Ovary (tissue), 9 donors: ENCODE results near the gene TRIM33. TPM values are rescaled to one million over a fixed set of nuclear protein-coding genes. Genes with fewer than 3 reads are reported as not detected.

Experiments used
- DNase-seq, 5 donors: peaks; one replicate each; pipeline ENCODE4 v3.0.0-alpha.2; 2019 to 2020
- H3K27ac ChIP-seq, 2 donors: fragments of 200-600 bp; one replicate each; pipeline versions ENCODE4 v1.5.1 to v1.8.0; 2019 to 2022
- H3K27me3 ChIP-seq: fragments of 200-600 bp; one replicate; pipeline ENCODE4 v1.8.0; 2022
- H3K36me3 ChIP-seq: fragments of 200-600 bp; sonication (generic); one replicate; pipeline ENCODE4 v1.5.1; 2019
- H3K4me1 ChIP-seq: one replicate; pipeline ENCODE4 v1.8.1; 2013; ENCODE audit warnings: mild to moderate bottlenecking, moderate library complexity; ENCODE audit not compliant: insufficient read depth
- H3K4me3 ChIP-seq: fragments of 200-600 bp; sonication (generic); one replicate; pipeline ENCODE4 v1.5.1; 2017
- H3K9me3 ChIP-seq, 2 donors: fragments of 200-600 bp in 1 of 2; sonication (generic) in 1 of 2; one replicate each; pipeline versions ENCODE4 v1.5.1 to v1.8.1; 2013 to 2019; ENCODE audit warnings: mild to moderate bottlenecking in 1 of 2, moderate library complexity in 1 of 2
- CTCF ChIP-seq, 3 donors: fragments of 450-650 bp in 2 of 3; fragments of 200-600 bp in 1 of 3; IDR thresholded peaks; one replicate each; pipeline versions ENCODE4 v1.5.1 to v1.8.0; 2016 to 2022; ENCODE audit warnings: antibody characterized with exemption in 3 of 3, mild to moderate bottlenecking in 1 of 3
- EP300 ChIP-seq: sonication (generic); formaldehyde crosslinking; IDR thresholded peaks from one replicate; pipeline ENCODE4 v1.6.1; 2017; ENCODE audit warnings: antibody characterized with exemption
- POLR2A ChIP-seq: fragments of 450-650 bp; IDR thresholded peaks from one replicate; pipeline ENCODE4 v1.6.1; 2017; ENCODE audit warnings: antibody characterized with exemption, mild to moderate bottlenecking, moderate library complexity
- WGBS, 3 donors: extraction: QIAGEN DNeasy Blood & Tissue Kit in 1 of 3; methylation state at CpG; one replicate each; pipeline versions ENCODE4 v1.1.5 to v1.1.7; 2013 to 2017; 5-methylcytosine and 5-hydroxymethylcytosine counted together
- intact Hi-C, 4 donors: fragments of 100-400 bp; cut with DNase I; formaldehyde crosslinking; loops; one replicate each; pipeline versions ENCODE4 v1.11.0 to v1.15.1; 2022 to 2023
- polyA plus RNA-seq, 2 donors: library from polyadenylated mRNA; stranded (reverse); fragments of 200-250 nt in 1 of 2; fragments of 350-450 nt in 1 of 2; fragmentation: Illumina TruSeq in 1 of 2; extraction: RNeasy Lipid Tissue Mini Kit (QIAGEN cat#74804) in 1 of 2; gene quantifications; one replicate each; pipeline ENCODE4 v1.2.3, GENCODE V29; 2013 to 2014
- total RNA-seq, 7 donors: library from RNA; depleted of rRNA in 2 of 7; stranded (reverse); fragments of >200 nt in 2 of 7; fragmentation: NEBNext Ultra II Directional in 3 of 7; extraction: Animal tissue kit (Norgen Biotek cat#: 25700) in 3 of 7; gene quantifications; one replicate each; pipeline versions ENCODE4 v1.1.0 to v1.2.4, GENCODE V29; 2016 to 2023
- donor health status: DM: no; HTN: no; CAD: no; lungs with moderate emphysema.
- donor health status: DM: no; HTN: no; CAD: no.
- donor health status: Bipolar disorder and iron deficiency.
- donor health status: DM: yes; HTN: yes; CAD: no.
- donor health status: DM: no; HTN: no; CAD: no.
- donor health status: DM: yes; HTN: yes; CAD: no.

Gene TRIM33
- total and polyA plus RNA-seq, 9 donors, result 11.1 to 49.6 (median 38.3) TPM

DNA sequence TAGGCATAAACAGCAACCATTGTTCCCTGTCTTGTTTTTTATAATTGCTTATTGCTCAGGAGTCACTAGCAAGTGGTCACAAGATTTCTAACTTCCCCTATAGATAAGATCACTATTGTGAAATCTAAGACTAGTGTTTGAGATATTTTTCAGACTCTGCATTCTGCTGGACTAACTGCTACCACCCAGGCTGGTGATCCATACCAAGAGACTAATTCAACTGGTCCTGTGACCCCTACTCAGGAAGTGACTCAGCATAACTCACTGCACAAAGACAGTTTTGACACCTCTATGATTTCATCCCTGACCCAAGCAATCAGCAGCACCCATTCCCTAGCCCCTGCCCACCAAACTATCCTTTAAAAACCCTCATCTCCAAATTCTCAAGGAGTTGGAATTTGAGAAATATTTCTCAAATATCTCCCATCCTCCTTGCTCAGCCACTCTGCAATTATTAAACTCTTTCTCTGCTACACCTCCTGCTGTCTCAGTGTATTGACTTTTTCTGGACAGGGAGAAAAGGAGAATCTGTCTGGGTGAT is 52.7 kb downstream of the TRIM33 start:
- no peaks in the 10 kb centered on the region for H3K9me3 ChIP-seq
- TF ChIP-seq EP300 (no peak), POLR2A (no peak), CTCF (IDR thresholded peaks at IDR 0.05) (no peak)

DNA sequence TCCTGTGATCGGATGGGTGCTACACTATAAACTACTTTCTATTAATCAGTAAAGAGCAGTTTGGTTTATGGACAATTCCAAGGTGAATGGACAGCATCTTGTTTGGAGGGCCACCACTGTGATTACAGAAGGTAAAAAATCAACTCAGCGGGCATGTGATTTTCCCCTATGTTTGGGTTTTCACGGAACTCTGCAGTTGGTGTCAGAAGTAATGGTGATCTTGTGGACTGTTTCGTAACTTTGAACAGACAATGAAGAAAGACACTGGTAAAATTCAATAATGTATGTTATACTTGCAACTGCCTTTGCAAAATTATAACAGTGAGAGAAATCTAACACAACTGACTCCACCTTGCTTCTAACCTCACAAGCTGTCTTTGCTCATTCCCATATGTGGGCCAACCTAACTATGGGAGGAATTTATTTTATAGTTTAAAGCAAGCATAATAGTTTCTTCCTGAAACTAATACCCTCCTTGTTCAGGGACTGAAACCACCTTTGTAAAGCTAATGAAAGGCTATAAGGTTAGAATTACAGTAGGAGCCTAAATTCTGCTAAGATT is 53.2 kb downstream of the TRIM33 start:
- no peak for DNase-seq
- H3K27me3 ChIP-seq, result no peaks in the 10 kb centered on the region
- TF ChIP-seq POLR2A (no peak), EP300 (no peak), CTCF (IDR thresholded peaks at IDR 0.05) (no peak)
- no peaks in the 10 kb centered on the region for H3K36me3 ChIP-seq
- H3K4me3 ChIP-seq, result no peak overlapping the region
- no peaks in the 10 kb centered on the region for H3K4me1 ChIP-seq
- WGBS, 3 donors, result 95 to 97% (median 97%) methylated on average over 4 of the region's 4 CpGs
- intact Hi-C loops, result no loop called here
- no peaks in the 10 kb centered on the region for H3K9me3 ChIP-seq
- H3K27ac ChIP-seq, result no peak overlapping the region

More for the DNA sequence above, 52.7 kb downstream of the TRIM33 start:
- DNase-seq, result no peak
- H3K27ac ChIP-seq, result no peak overlapping the region
- H3K27me3 ChIP-seq, result no peaks in the 10 kb centered on the region
- no peaks in the 10 kb centered on the region for H3K4me1 ChIP-seq
- H3K36me3 ChIP-seq, result no peaks in the 10 kb centered on the region
- no peak overlapping the region for H3K4me3 ChIP-seq
- intact Hi-C loops, result no loop called here

- Histone ChIP-seq H3K27me3 (no peaks in the 10 kb centered on the region), H3K36me3 (no peaks in the 10 kb centered on the region), H3K9me3 (no peaks in the 10 kb centered on the region), H3K27ac (no peak overlapping the region), H3K4me3 (no peak overlapping the region), H3K4me1 (no peaks in the 10 kb centered on the region)
- intact Hi-C loops, result no loop called here
- no peak for TF ChIP-seq EP300
- no peak for TF ChIP-seq POLR2A
- no peak for TF ChIP-seq CTCF (IDR thresholded peaks at IDR 0.05)
- 95 to 98% (median 95%) methylated on average over 3 of the region's 3 CpGs for WGBS, 3 donors
- DNase-seq, result no peak
Measured at GRCh38 chr1:114456586-114456985, 54.4 kb downstream of the TRIM33 start.

DNA sequence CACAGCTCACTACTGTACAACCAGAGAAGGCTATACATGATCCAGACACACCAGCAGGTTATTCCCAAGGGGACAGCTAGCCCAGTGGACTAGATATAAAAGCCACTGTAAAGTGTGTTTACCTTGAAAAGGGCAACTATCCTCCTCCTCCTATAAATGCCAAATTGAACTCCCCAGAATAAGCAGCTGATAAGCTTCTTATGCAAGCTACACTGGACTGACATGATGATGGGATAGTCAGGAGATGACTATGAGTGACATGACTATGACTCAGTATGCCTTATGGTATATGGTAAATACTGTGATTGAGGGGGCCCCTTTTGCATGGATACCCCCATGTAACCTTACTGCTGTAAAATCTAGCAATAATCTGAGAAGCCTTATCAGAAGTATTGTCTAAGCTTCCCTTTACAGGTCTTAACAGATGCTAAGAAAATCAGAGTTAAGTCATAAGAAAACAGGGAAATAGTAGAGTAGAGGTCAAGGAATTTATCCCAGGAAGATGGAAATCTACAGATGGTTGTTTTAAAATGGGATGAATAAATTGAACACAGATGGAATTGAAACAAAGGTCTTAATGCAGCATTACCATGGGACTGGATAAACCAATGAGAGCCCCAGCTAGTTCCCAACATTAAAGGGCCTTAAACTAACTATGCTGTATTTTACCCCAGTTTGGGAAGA is 55.8 kb downstream of the TRIM33 start:
- H3K4me3 ChIP-seq, result no peak overlapping the region
- TF ChIP-seq POLR2A, result no peak
- TF ChIP-seq EP300, result no peak
- TF ChIP-seq CTCF (IDR thresholded peaks at IDR 0.05), result no peak
- H3K4me1 ChIP-seq, result no peaks in the 10 kb centered on the region
- no peaks in the 10 kb centered on the region for H3K27me3 ChIP-seq
- no peak for DNase-seq
- intact Hi-C loops, result no loop called here
- no peaks in the 10 kb centered on the region for H3K9me3 ChIP-seq
- H3K36me3 ChIP-seq, result no peaks in the 10 kb centered on the region
- H3K27ac ChIP-seq, result no peak overlapping the region
